ENCODE results near the gene SLAIN2.

Gene SLAIN2

GRCh38 chr4:48368389-48368788 lies 27.1 kb downstream of the SLAIN2 start:
- no peak for DNase-seq (ENCODE audit: insufficient read length, low spot score)
- TF ChIP-seq CTCF (IDR thresholded peaks at IDR 0.05; ENCODE audit: insufficient read depth, missing control alignments): no peak
- FAIRE-seq: no peak

- FAIRE-seq: peak; percentile 11
- TF ChIP-seq CTCF (IDR thresholded peaks at IDR 0.05; ENCODE audit: insufficient read depth, missing control alignments): no peak
- no peak for DNase-seq (ENCODE audit: insufficient read length, low spot score)
These were observed 27.9 kb downstream of the SLAIN2 start for GRCh38 chr4:48369248-48369647.

GRCh38 chr4:48369771-48370170 lies 28.4 kb downstream of the SLAIN2 start:
- DNase-seq (ENCODE audit: insufficient read length, low spot score) (no peak), FAIRE-seq (no peak)
- TF ChIP-seq CTCF (IDR thresholded peaks at IDR 0.05; ENCODE audit: insufficient read depth, missing control alignments): no peak

- no peak for DNase-seq (ENCODE audit: insufficient read length, low spot score)
- FAIRE-seq: no peak
These were observed 29.2 kb downstream of the SLAIN2 start for GRCh38 chr4:48370260-48371134.

GRCh38 chr4:48372272-48372671 lies 30.9 kb downstream of the SLAIN2 start:
- TF ChIP-seq CTCF (IDR thresholded peaks at IDR 0.05; ENCODE audit: insufficient read depth, missing control alignments): no peak
- FAIRE-seq (no peak), DNase-seq (ENCODE audit: insufficient read length, low spot score) (no peak)

More at GRCh38 chr4:48370260-48371134, 29.2 kb downstream of the SLAIN2 start:
- no peak for TF ChIP-seq CTCF (IDR thresholded peaks at IDR 0.05; ENCODE audit: insufficient read depth, missing control alignments)

GRCh38 chr4:48375651-48376304 lies 34.4 kb downstream of the SLAIN2 start:
- no peak for TF ChIP-seq CTCF (IDR thresholded peaks at IDR 0.05; ENCODE audit: insufficient read depth, missing control alignments)

More at GRCh38 chr4:48375651-48376304, 34.4 kb downstream of the SLAIN2 start:
- no peak for DNase-seq (ENCODE audit: insufficient read length, low spot score)
- FAIRE-seq: no peak
